ENCODE data around the gene MYH15.

MYH15 gene

GRCh38 chr3:108548304-108548703, 37.9 kb upstream of the MYH15 start:
- in situ Hi-C loops (cut with HindIII; ENCODE audit: low sequenced_read_pairs): no loop called here
- no peak overlapping the region for H3K4me3 ChIP-seq (ENCODE audit: low read depth, low read length)
- TF ChIP-seq CTCF (IDR thresholded peaks at IDR 0.05; ENCODE audit: low read depth, low read length, missing control alignments): no peak
- no peak for DNase-seq (ENCODE audit: low read depth)

DNA sequence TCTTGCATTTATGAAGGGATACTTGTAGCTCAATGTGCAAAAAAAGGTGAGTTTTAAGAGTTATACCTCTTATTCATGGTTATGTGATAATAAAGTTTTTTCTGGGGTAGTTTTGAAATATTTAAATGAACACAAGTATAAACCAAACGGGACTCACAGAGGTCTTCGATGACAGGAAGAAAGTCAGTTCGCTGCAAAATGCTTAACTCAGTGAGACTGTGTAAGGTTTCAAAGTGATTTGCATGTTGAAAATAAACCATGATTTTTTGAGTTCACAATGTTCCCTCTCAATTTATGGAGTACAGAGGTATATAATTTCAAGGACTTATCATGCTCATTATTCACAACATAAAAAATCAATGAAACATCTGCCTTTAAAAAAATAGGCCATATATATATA, 36.3 kb upstream of the MYH15 start:
- DNase-seq (ENCODE audit: low read depth): no peak
- in situ Hi-C loops (cut with HindIII; ENCODE audit: low sequenced_read_pairs): no loop called here
- no peak for TF ChIP-seq CTCF (IDR thresholded peaks at IDR 0.05; ENCODE audit: low read depth, low read length, missing control alignments)
- no peak overlapping the region for H3K4me3 ChIP-seq (ENCODE audit: low read depth, low read length)

DNA sequence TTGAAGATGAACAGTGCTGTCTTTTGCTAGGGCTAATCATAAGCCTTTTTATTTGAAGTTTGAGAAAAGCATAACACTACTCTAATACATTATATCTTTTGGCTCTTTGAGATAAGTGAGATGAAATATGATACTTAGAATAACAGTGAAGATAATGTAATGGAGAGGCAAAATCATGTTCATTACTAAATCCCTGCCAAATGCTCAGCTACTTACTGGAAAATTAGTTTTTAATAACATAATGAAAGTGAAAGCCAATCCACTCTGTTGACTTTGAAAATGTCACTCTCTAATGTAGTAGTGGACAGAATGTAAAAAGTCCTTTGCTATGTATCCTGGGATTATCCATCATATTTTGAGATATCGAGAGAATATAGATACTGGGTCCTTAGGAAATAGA, 35.9 kb upstream of the MYH15 start:
- no peak for DNase-seq (ENCODE audit: low read depth)
- in situ Hi-C loops (cut with HindIII; ENCODE audit: low sequenced_read_pairs): no loop called here
- TF ChIP-seq CTCF (IDR thresholded peaks at IDR 0.05; ENCODE audit: low read depth, low read length, missing control alignments): no peak
- no peak overlapping the region for H3K4me3 ChIP-seq (ENCODE audit: low read depth, low read length)

- in situ Hi-C loops (cut with HindIII; ENCODE audit: low sequenced_read_pairs): no loop called here
- H3K4me3 ChIP-seq (ENCODE audit: low read depth, low read length): no peak overlapping the region
- no peak for TF ChIP-seq CTCF (IDR thresholded peaks at IDR 0.05; ENCODE audit: low read depth, low read length, missing control alignments)
- DNase-seq (ENCODE audit: low read depth): no peak
Measured at GRCh38 chr3:108538083-108538482, 27.7 kb upstream of the MYH15 start.

GRCh38 chr3:108528459-108529252, 18.3 kb upstream of the MYH15 start:
- in situ Hi-C loops (cut with HindIII; ENCODE audit: low sequenced_read_pairs): no loop called here
- H3K4me3 ChIP-seq (ENCODE audit: low read depth, low read length): no peak overlapping the region
- TF ChIP-seq CTCF (IDR thresholded peaks at IDR 0.05; ENCODE audit: low read depth, low read length, missing control alignments): no peak
- DNase-seq (ENCODE audit: low read depth): no peak

- in situ Hi-C loops (cut with HindIII; ENCODE audit: low sequenced_read_pairs): no loop called here
- no peak overlapping the region for H3K4me3 ChIP-seq (ENCODE audit: low read depth, low read length)
- TF ChIP-seq CTCF (IDR thresholded peaks at IDR 0.05; ENCODE audit: low read depth, low read length, missing control alignments): no peak
- no peak for DNase-seq (ENCODE audit: low read depth)
Measured at GRCh38 chr3:108527817-108528216, 17.4 kb upstream of the MYH15 start.

Data from astrocyte of the cerebellum (primary cell).